GM19438 (cell line): ENCODE measurements around the gene CHST8.

Source experiments
- ATAC-seq: cut with Tn5 transposase; IDR thresholded peaks from one replicate; pipeline ENCODE4 v1.9.1; 2021; ENCODE audit warnings: low read depth; ENCODE audit not compliant: unreplicated experiment

The CHST8 gene

DNA sequence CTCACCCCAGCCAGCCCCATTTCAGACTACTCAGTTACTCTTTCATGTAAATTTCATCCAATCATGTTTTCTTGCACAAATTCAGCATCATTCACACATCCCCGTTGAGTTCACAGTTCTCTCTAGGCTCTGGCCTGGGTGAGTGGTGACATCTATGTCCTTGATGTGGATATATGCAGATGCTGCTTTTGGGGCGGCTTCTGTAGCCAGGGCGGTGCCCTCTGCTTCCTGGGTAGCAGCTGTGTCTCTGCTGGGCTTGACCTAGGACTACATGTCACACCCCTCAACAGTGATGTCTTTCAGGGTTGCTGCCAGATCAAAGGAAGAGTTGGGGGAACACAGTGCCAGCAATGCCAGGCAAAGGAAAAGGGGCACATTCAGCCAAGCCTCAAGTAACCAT lies 106.4 kb downstream of the CHST8 start:
- ATAC-seq: no peak

DNA sequence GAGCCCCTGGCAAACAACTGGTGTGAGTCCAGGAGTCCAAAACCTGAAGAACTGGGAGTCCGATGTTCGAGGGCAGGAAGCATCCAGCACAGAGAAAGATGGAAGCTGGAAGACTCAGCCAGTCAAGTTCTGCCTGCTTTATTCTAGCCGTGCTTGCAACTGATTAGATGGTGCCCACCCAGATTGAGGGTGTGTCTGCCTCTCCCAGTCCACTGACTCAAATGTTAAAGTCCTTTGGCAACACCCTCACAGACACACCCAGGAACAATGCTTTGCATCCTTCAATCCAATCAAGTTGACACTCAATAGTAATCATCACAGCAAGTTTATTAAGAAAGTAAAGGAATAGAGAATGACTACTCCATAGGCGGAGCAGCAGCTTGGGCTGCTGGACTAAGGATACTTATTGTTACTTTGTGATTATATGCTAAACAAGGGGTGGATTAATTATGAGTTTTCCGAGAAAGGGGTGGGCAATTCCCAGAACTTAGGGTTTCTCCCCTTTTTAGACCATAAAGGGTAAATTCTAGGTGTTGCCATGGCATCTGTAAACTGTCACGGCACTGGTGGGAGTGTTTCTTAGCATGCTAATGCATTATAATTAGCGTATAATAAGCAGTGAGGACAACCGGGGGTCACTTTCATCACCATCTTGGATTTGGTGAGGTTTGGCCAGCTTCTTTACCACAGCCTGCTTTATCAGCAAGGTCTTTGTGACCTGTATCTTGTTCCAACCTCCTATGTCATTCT lies 109.3 kb downstream of the CHST8 start:
- ATAC-seq: no peak

DNA sequence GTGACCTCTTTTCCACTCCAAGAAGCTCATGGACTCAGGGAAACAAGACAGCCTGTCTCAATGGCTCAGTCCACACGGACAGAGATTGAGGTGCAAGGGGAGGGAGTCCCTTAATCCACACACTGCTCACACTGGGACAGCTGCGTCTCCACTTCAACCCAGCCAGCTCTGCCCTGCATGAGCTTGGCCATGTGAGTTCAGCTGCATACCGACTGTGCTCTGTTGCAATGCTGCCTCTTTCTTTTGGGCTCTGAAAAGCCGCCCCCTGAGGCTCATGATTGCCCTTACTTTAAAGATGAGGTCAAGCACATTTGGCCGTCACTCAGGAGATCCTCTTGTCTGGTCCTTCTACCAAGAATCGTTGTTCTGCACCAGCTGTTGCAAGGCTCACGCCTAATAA lies 110.1 kb downstream of the CHST8 start:
- ATAC-seq: no peak

DNA sequence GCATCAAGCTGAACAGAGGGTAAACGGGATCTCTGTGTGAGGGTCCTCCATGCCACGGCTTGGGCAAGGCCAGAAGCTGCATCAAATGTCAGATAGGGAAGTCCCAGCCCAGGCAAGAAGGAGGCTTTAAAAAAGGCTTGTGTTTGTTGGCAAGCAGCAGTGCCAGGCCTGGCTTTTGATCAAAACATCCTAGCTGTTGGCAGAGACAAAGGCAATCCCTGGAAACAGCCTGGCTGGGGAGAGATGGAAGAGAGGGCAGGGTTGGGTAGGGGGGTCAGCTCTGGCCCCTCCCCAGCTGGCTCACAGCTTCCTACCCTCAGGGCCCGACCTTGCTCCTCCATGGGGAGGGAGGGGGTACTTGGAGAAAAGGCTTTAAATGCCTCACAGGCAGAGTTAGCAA lies 113.2 kb downstream of the CHST8 start:
- no peak for ATAC-seq

DNA sequence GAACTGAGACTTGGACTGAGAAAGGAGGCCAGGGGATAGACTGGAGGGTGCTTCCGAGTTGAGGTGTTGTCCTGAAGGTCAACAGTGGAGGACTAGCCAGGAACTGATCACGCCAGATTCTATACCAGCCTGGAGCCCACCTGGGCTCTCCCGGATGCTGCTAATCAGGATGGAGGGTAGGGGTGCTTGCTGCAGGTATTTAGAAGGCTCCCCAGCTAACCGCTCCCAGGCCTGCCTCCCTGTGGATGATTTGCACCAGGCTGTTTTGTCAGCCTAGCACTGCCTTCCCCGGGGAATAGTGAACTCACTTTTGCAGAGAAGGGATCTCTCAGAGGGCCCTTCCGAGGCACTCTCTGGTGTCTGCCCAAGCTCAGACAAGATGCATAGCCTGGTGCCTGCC lies 114.4 kb downstream of the CHST8 start:
- no peak for ATAC-seq

DNA sequence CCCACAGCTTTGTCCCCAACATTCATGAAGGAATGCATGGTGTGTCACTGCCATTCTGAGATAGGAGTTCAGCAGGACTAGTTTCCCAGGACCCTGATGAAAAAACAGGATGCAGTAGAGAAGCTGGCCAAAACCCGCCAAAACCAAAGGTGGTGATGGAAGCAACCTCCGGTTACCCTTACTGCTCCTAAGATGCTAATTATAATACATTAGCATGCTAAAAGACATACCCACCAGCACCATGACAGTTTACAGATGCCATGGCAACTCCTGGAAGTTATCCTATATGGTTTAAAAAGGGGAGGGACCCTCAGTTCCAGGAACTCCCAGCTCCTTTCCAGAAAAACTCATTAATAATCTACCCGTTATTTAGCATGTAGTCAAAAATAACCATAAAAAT lies 115.0 kb downstream of the CHST8 start:
- no peak for ATAC-seq

DNA sequence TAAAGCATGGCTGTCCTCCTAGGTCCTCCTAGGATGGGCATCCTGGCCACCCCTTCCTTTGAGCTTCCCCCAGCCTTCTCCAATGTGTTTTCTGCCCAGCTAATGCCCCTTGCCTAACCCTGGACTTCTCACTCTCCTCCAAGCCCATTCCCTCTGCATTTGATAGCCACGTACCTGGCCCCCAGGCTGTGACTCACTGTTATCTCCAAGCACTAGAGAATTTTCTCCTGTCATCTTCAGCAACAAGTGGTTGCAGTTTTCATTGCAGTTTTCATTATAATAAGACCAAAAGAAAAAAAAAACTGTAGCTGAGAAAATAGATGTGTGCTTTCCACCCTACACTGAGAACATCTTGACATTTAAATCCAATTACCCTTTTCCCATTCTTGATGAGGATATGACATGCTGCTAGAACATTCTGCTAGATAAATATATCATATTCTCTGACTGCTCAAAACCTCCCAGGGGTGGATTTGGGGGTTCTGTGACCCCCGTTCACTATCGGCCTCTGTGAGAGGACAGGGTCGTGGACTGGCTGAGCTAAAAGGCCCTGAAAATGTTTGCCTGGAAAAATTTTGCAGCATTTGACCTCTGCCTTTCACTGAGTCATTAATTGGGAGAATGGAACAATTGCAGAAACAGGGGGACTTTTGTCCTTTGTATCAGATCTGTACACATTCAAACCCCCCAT lies 116.1 kb downstream of the CHST8 start:
- ATAC-seq: no peak

DNA sequence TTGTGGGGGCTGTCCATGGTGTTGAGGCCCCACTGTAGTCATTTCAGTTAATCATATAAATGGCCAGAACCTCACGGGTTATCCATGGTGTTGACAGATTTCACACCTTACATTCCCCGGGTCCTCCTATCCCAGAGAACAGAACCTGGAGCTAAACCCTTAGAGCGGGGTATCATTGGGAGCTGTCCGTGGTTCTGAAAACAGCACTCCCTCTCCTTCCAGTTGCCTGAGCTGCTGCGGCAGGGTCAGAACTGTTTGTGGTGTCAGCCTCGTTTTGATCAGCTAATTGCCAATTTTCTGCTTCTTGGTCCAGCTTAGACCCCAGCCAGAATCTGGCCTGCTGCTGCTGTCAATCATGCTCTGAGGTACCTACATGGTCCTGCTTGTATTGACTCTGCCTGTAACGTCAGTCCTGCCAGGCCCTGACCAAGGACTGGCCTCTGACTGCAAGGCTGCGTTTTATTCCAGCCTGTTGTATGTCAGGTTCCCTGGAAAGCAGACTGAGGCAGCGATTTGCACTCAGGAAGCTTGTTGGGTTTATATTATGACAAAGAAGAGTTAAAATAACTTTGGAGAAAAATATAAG lies 119.2 kb downstream of the CHST8 start:
- ATAC-seq: no peak

DNA sequence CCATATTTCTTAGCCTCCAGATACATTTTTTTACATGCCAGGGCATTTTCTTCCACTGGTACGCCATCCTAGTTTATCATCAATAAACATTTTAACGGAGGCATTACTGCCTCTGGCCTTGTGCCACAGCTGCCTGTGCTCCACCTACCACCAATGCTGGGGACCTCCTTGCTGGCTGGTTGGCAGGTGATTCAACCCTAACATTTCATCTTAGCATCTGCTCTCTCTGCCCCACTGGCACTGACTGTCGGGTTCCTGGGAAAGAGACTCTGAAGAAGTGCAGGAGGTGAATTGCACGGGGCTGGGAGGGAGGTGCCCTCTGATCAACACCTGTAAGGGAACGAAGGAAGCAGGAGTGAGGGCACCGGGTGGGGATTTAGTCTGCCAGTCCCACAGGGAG lies 123.5 kb downstream of the CHST8 start:
- ATAC-seq: no peak

DNA sequence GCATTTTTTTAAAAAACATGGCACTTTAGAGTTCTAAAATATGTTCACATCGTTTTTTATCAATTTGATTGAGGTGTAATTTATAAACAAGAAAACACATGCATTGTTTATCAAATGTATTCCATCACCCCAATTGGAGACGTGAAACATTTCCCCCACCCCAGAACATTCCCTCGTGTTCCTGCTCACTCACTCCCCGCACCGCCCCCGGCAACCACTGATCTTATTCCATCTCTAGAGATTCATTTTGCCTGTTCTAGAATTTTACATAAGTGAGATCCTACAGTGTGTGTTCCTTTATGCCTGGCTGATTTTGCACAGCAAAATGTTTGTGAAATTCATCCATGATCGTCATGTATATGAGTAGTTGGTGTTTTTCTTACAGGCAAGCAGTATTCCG lies 124.4 kb downstream of the CHST8 start:
- no peak for ATAC-seq

DNA sequence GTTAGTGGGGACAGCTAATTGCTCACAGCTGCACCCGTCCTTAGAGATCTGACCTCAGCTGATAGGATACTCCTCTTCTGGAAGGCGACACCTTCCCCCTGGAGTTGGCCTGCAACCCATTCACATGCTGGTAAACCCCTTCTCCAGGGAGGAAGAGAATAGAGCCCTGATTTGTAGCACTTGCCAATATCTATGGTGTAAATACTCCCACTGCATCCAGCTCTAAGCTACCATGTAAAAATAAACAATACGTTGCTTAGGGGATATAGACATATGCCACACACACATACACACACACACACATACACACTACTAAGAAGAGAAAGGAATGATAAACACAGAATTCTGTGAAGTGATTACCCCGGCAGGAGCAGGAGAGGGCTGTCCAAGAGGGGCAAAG lies 125.5 kb downstream of the CHST8 start:
- no peak for ATAC-seq

DNA sequence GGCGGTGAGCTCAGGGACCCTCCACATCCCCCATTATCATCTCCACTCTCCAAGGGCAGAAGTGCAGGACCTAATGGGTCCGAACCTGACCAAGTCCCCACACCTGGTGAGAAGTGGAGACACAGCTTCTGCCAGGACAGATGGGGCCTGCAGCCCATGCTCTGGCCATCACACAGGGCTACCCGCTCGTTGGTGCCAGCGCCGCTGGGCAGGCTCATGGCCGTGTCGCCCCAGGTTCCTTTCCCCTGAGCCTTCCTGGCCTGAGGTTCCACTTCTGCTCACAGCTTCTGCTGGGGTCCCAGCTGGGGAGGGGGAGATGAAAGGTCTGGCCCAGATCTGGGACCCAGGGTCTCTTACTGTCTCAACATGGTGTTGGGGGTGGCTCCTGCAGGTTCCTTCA lies 126.5 kb downstream of the CHST8 start:
- ATAC-seq: no peak

DNA sequence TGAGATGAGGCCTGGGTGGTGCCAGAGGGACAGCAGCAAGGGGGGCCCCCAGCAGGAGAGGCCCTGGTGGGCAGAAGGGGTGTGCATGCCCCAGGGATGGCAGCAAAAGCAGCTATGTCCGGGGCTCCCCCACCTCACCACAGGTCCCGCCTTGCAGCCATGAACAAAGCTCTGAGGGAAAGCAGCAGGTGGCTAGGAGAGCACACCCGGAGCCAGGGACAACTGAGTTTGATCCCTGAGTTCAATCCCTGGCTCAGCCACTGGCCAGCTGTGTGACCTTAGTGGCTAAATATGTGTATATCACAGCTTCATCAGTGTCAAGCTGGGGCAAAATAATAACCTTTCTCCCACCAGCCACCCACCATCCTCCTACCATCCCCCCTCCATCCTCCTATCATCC lies 127.3 kb downstream of the CHST8 start:
- ATAC-seq: no peak

DNA sequence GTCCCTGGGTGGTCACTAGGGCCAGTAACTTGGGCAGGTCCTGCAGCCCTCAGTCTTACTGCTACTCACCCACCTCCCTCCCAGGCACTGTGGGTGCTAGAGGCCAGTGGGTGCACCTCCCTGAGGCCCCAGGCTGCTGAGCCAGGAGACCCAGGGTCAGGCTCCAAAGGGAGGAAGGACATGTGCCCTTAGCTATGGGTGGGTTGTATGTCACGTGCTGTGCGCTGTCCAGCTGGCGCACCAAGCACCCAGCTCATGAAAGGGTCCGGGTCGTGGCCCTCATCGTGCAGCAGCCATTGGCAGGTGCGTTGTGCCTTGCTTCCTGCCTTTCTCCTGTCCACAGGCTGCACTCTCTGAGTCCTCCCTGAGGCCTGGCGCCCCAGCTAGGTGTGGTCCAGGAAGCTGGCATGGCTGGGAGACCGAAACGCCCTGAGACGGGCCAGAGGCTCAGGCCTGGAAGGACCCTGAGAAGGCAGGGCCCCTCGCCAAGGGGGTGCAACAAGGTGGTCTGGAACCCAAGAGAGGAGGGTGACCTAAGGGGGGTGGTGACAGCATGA lies 127.9 kb downstream of the CHST8 start:
- no peak for ATAC-seq

DNA sequence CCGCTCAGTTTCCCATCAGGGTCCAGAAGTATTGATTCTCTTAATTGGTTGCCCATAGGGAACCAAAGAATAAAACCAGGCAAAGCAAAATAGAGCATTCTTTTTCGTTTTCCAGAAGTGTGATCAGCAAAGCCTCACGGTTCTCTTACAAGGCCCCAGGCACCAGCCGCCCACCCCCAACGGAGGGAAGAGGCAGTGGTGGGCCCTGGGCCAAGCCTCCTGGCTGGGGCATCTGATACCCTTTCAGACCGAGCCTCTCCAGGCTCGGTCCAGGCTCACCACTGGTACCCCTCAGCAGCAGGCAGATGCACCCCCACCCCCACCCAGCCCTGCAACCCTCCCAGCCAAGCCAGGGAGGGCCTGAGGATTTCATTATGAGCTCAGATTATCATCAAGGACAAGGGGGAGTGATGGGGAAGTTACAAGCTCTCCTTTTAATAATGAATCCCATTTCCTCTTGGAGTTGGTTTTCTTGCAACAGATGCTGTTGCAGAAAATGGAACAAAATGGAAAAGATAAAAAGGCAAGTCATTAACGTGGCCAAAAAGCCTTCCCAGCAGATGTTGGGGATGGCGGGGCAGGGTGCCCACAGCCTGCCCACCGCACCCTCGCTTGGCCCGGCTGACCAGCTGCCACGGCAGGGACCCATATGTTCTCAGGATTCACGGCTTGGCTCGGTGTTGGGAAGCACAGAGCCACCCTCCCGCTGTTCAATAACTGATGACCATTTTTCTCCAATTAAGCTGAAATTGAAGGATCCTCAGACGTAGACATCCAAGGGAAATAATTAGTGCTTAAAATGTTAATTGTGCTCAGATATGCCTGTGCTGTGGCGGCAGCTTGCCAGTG lies 129.1 kb downstream of the CHST8 start:
- ATAC-seq: no peak

DNA sequence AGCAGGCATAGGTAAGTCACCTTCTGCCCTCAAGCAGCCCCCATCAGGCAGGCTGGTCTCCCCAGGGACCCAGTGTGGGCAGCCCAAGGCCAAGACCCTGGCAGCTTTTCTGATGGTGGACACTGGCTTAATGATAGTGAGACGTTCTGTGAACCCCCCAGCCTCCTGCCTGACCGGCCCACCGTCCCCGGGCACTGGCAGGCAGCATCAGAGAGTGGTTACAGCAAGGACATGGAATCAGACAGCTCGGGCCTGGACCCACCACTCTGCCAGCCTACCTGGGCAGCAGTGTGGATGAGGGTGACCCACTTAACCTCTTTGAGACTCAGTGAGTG lies 129.7 kb downstream of the CHST8 start:
- no peak for ATAC-seq

DNA sequence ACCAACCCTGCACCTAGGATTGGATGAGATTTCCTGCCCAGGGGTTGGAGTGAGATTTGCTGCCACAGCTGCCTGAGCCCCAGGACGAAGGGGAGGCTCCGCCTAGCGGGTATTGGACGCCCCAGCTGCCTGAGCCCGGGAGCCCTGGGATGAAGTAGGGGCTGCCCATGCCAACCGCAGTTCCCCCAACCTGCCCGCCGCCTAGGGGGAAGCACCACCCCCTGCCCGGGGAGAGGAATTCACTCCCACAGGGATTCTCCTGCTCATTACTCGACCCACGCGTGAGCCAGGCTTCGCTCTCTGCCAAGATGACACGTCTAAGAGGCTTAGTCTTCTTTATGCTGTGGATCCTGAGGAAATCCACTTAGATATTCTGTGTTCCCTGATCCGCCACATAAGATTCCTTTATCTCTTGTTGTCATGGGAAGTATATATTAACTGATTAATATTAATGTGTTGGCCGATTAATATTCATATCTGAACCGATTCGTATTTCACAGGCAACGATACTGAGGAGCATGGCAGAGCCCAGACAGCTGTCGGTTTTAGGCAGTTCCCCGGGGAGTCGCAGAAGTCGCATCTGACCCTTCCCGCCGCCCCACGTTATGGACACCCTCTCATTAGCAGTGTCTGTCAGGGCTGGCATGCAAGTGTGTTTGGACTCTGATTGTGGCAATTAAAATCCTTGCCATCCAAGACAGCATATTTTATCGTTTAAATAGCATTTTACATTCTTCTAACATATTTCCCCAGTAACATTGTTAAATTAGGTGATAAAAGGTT lies 130.5 kb downstream of the CHST8 start:
- ATAC-seq: no peak

DNA sequence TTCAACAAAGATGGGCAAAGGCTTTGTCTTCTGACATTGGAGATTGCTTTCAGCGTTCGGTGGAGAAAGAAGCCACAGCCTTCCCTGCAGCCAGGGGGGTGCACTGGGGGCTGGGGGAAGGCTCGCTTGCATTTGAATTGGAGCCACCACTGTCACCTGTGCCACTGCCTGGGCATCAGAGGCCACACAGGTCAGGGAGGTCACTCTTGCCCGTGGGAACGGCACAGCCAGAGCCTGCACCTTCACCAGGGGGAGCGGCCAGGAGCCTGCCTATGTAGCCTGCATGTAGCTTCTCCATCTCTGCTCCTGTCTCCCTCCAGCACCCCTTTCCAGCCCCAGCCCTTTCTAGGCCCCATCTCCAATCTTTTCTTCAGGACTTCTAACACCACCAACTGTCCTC lies 131.2 kb downstream of the CHST8 start:
- ATAC-seq: no peak

DNA sequence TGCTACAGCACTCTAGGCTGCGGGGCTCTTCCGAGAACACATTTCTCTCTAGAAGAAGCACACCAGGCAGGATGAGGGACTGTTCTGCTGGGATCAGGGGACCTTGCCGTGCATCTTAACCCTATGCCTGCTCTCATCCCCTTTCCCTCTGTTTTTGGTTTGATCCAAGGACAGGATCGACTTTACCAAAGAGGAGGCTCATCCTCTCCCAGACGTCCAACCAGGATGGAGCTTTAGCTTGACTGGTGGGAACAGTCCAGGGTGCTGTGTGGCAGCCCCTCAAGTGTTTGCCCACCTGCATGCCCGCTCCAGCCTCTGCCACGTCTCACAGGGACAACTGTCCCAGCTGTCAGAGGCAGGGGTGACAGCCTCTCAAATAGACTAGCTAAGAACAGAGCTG lies 132.6 kb downstream of the CHST8 start:
- no peak for ATAC-seq
